ENCODE results near the gene MRPS27.
A peak's percentile ranks its signal among the peaks of the same experiment; 100 is the strongest.

The MRPS27 gene

DNA sequence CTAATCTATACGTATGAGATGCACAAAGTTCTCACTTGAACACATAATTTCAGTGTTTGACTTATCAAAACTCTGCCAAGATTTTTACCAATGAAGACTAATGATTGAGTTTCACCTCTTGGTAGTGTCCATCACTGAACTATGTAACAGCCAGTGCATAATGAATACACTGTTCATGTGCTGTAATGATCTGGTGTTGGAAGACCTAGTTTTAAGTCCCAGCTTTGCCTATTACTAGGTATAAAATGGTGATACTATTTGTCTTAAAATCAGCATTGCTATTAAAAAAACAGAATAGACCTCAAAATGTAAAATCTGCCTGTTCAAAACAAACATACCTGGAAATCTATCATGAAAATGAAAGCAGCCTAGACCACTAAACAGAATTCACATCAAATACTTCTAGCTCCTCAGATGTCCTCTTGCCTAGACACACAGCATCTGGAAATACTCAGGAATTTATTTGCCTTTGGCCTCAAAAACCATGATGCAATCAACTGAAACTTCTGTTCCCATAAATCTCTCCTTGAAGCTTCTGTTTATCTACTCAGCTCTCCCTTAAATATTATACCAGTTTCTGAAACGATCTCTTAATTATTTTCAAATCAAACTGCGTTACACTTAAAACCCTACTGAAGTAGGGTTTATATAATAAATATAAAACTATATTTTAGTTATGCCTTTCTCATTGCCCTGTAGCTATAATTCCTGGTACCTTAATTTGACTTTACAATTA is 38.1 kb downstream of the MRPS27 start:
- Histone ChIP-seq H3K4me3 (ENCODE audit: insufficient read depth, low read depth, low read length, poor library complexity, severe bottlenecking) (no peak overlapping the region), H3K9me3 (ENCODE audit: control insufficient read depth, low read length) (no peaks in the 10 kb centered on the region), H3K36me3 (ENCODE audit: control insufficient read depth, insufficient read depth, low read length) (peaks cover 13% of the 10 kb centered on the region), H3K27ac (ENCODE audit: insufficient read depth, low read length, poor library complexity, severe bottlenecking) (no peak overlapping the region), H3K4me1 (ENCODE audit: control insufficient read depth, insufficient read depth, low read length, poor library complexity, severe bottlenecking) (no peaks in the 10 kb centered on the region), H3K27me3 (replicated peaks; ENCODE audit: control insufficient read depth, insufficient read depth, low read length, poor library complexity, severe bottlenecking) (no peaks in the 10 kb centered on the region)
- no peak for DNase-seq

GRCh38 chr5:72281430-72281763 is 38.6 kb downstream of the MRPS27 start:
- no peak for DNase-seq
- Histone ChIP-seq H3K27me3 (replicated peaks; ENCODE audit: control insufficient read depth, insufficient read depth, low read length, poor library complexity, severe bottlenecking) (no peaks in the 10 kb centered on the region), H3K27ac (ENCODE audit: insufficient read depth, low read length, poor library complexity, severe bottlenecking) (no peak overlapping the region), H3K36me3 (ENCODE audit: control insufficient read depth, insufficient read depth, low read length) (peaks cover 13% of the 10 kb centered on the region), H3K4me1 (ENCODE audit: control insufficient read depth, insufficient read depth, low read length, poor library complexity, severe bottlenecking) (no peaks in the 10 kb centered on the region), H3K9me3 (ENCODE audit: control insufficient read depth, low read length) (no peaks in the 10 kb centered on the region), H3K4me3 (ENCODE audit: insufficient read depth, low read depth, low read length, poor library complexity, severe bottlenecking) (no peak overlapping the region)

- Histone ChIP-seq H3K9me3 (ENCODE audit: control insufficient read depth, low read length) (no peaks in the 10 kb centered on the region), H3K27me3 (replicated peaks; ENCODE audit: control insufficient read depth, insufficient read depth, low read length, poor library complexity, severe bottlenecking) (no peaks in the 10 kb centered on the region), H3K27ac (ENCODE audit: insufficient read depth, low read length, poor library complexity, severe bottlenecking) (no peak overlapping the region), H3K4me3 (ENCODE audit: insufficient read depth, low read depth, low read length, poor library complexity, severe bottlenecking) (no peak overlapping the region), H3K4me1 (ENCODE audit: control insufficient read depth, insufficient read depth, low read length, poor library complexity, severe bottlenecking) (no peaks in the 10 kb centered on the region), H3K36me3 (ENCODE audit: control insufficient read depth, insufficient read depth, low read length) (peaks cover 13% of the 10 kb centered on the region)
- no peak for DNase-seq
These were observed 39.4 kb downstream of the MRPS27 start for GRCh38 chr5:72280581-72281069.

DNA sequence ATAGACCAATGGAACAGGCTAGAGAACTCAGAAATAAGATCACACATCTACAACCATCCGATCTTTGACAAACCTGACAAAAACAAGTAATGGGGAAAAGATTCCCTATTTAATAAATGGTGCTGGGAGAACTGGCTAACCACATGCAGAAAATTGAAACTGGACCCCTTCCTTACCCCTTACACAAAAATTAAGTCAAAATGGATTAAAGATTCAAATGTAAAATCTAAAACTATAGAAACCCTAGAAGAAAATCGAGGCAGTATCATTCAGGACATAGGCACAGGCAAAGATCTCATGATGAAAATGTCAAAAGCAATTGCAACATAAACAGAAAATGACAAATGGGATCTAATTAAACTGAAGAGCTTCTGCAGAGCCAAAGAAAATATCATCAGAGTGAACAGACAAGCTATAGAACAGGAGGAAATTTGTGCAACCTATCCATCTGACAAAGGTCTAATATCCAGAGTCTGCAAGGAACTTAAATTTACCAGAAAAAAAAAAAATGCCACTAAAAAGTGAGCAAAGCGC is 43.8 kb downstream of the MRPS27 start:
- H3K9me3 ChIP-seq (ENCODE audit: control insufficient read depth, low read length), result no peaks in the 10 kb centered on the region
- DNase-seq, result no peak
- no peaks in the 10 kb centered on the region for H3K36me3 ChIP-seq (ENCODE audit: control insufficient read depth, insufficient read depth, low read length)
- H3K4me1 ChIP-seq (ENCODE audit: control insufficient read depth, insufficient read depth, low read length, poor library complexity, severe bottlenecking), result no peaks in the 10 kb centered on the region
- H3K4me3 ChIP-seq (ENCODE audit: insufficient read depth, low read depth, low read length, poor library complexity, severe bottlenecking), result no peak overlapping the region
- H3K27me3 ChIP-seq (replicated peaks; ENCODE audit: control insufficient read depth, insufficient read depth, low read length, poor library complexity, severe bottlenecking), result no peaks in the 10 kb centered on the region
- no peak overlapping the region for H3K27ac ChIP-seq (ENCODE audit: insufficient read depth, low read length, poor library complexity, severe bottlenecking)

- no peak overlapping the region for H3K27ac ChIP-seq (ENCODE audit: insufficient read depth, low read length, poor library complexity, severe bottlenecking)
- no peaks in the 10 kb centered on the region for H3K27me3 ChIP-seq (replicated peaks; ENCODE audit: control insufficient read depth, insufficient read depth, low read length, poor library complexity, severe bottlenecking)
- H3K9me3 ChIP-seq (ENCODE audit: control insufficient read depth, low read length), result no peaks in the 10 kb centered on the region
- no peaks in the 10 kb centered on the region for H3K36me3 ChIP-seq (ENCODE audit: control insufficient read depth, insufficient read depth, low read length)
- H3K4me3 ChIP-seq (ENCODE audit: insufficient read depth, low read depth, low read length, poor library complexity, severe bottlenecking), result no peak overlapping the region
- DNase-seq, result no peak
- no peaks in the 10 kb centered on the region for H3K4me1 ChIP-seq (ENCODE audit: control insufficient read depth, insufficient read depth, low read length, poor library complexity, severe bottlenecking)
These were observed 46.5 kb downstream of the MRPS27 start for GRCh38 chr5:72273547-72273946.

- Histone ChIP-seq H3K4me3 (ENCODE audit: insufficient read depth, low read depth, low read length, poor library complexity, severe bottlenecking) (no peak overlapping the region), H3K36me3 (ENCODE audit: control insufficient read depth, insufficient read depth, low read length) (no peaks in the 10 kb centered on the region), H3K4me1 (ENCODE audit: control insufficient read depth, insufficient read depth, low read length, poor library complexity, severe bottlenecking) (no peaks in the 10 kb centered on the region), H3K27me3 (replicated peaks; ENCODE audit: control insufficient read depth, insufficient read depth, low read length, poor library complexity, severe bottlenecking) (no peaks in the 10 kb centered on the region), H3K9me3 (ENCODE audit: control insufficient read depth, low read length) (no peaks in the 10 kb centered on the region), H3K27ac (ENCODE audit: insufficient read depth, low read length, poor library complexity, severe bottlenecking) (no peak overlapping the region)
- DNase-seq, result no peak
These were observed 47.6 kb downstream of the MRPS27 start for GRCh38 chr5:72272398-72272797.

- H3K36me3 ChIP-seq (ENCODE audit: control insufficient read depth, insufficient read depth, low read length), result no peaks in the 10 kb centered on the region
- H3K27ac ChIP-seq (ENCODE audit: insufficient read depth, low read length, poor library complexity, severe bottlenecking), result no peak overlapping the region
- H3K4me1 ChIP-seq (ENCODE audit: control insufficient read depth, insufficient read depth, low read length, poor library complexity, severe bottlenecking), result no peaks in the 10 kb centered on the region
- H3K27me3 ChIP-seq (replicated peaks; ENCODE audit: control insufficient read depth, insufficient read depth, low read length, poor library complexity, severe bottlenecking), result no peaks in the 10 kb centered on the region
- no peak overlapping the region for H3K4me3 ChIP-seq (ENCODE audit: insufficient read depth, low read depth, low read length, poor library complexity, severe bottlenecking)
- H3K9me3 ChIP-seq (ENCODE audit: control insufficient read depth, low read length), result no peaks in the 10 kb centered on the region
- no peak for DNase-seq
These were observed 48.3 kb downstream of the MRPS27 start for GRCh38 chr5:72271702-72272101.

GRCh38 chr5:72270037-72270436 is 50.0 kb downstream of the MRPS27 start:
- H3K4me3 ChIP-seq (ENCODE audit: insufficient read depth, low read depth, low read length, poor library complexity, severe bottlenecking), result no peak overlapping the region
- no peaks in the 10 kb centered on the region for H3K27me3 ChIP-seq (replicated peaks; ENCODE audit: control insufficient read depth, insufficient read depth, low read length, poor library complexity, severe bottlenecking)
- H3K4me1 ChIP-seq (ENCODE audit: control insufficient read depth, insufficient read depth, low read length, poor library complexity, severe bottlenecking), result no peaks in the 10 kb centered on the region
- H3K36me3 ChIP-seq (ENCODE audit: control insufficient read depth, insufficient read depth, low read length), result peaks cover 3% of the 10 kb centered on the region
- DNase-seq, result no peak
- no peaks in the 10 kb centered on the region for H3K9me3 ChIP-seq (ENCODE audit: control insufficient read depth, low read length)
- no peak overlapping the region for H3K27ac ChIP-seq (ENCODE audit: insufficient read depth, low read length, poor library complexity, severe bottlenecking)

DNA sequence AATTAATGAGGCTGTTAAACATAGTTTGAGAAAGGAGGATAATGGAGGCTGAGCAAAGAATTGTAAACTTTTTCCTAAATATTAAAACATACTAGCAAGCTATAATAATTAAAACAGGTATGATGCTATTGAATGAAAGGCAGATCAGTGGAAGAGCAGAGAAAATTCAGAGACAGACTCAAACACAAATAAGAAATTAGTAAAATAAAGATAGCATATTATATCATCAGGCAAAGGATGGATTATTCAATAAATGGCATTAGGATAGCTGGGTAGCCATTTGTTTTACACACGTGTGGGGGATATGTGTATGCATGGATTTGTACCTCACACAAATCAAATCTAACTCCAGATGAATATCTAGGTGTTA is 50.6 kb downstream of the MRPS27 start:
- H3K27ac ChIP-seq (ENCODE audit: insufficient read depth, low read length, poor library complexity, severe bottlenecking), result no peak overlapping the region
- H3K36me3 ChIP-seq (ENCODE audit: control insufficient read depth, insufficient read depth, low read length), result peaks cover 3% of the 10 kb centered on the region
- no peaks in the 10 kb centered on the region for H3K4me1 ChIP-seq (ENCODE audit: control insufficient read depth, insufficient read depth, low read length, poor library complexity, severe bottlenecking)
- DNase-seq, result no peak
- no peak overlapping the region for H3K4me3 ChIP-seq (ENCODE audit: insufficient read depth, low read depth, low read length, poor library complexity, severe bottlenecking)
- H3K27me3 ChIP-seq (replicated peaks; ENCODE audit: control insufficient read depth, insufficient read depth, low read length, poor library complexity, severe bottlenecking), result no peaks in the 10 kb centered on the region
- H3K9me3 ChIP-seq (ENCODE audit: control insufficient read depth, low read length), result no peaks in the 10 kb centered on the region

DNA sequence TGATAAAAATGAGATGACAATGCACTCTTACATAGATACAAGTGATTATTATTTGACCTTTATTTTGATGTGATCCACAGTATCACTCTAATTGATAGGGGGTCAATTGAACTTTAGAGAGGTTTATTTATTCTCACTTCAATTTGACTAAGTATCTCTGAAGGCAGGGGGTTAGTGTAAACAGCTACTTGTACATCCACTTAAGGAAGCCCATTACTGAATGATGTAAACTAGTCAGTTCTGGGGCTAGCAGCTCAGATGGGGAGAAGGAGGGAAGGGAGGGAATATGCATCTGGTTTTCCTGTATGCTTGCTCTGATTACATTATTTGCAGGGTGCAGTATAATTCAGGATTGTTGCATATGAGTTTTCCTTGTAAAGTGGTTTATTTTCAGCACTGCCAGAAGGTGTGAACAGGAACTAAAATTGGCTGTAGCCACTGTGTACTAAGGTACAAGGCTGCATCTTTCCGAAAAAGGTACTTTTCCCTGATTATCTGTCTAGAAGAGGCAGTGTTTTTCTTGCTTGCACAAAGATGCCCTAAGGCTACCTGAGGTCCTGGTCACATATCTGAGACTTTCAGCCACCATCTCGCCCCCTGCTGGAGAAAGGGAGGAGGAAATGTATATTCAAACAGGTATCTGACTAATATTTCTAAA is 51.2 kb downstream of the MRPS27 start:
- H3K27ac ChIP-seq (ENCODE audit: insufficient read depth, low read length, poor library complexity, severe bottlenecking), result no peak overlapping the region
- H3K27me3 ChIP-seq (replicated peaks; ENCODE audit: control insufficient read depth, insufficient read depth, low read length, poor library complexity, severe bottlenecking), result no peaks in the 10 kb centered on the region
- no peak overlapping the region for H3K4me3 ChIP-seq (ENCODE audit: insufficient read depth, low read depth, low read length, poor library complexity, severe bottlenecking)
- DNase-seq, result peak in 2 of 3 donors; percentile 2 to 21
- H3K36me3 ChIP-seq (ENCODE audit: control insufficient read depth, insufficient read depth, low read length), result peaks cover 3% of the 10 kb centered on the region
- H3K4me1 ChIP-seq (ENCODE audit: control insufficient read depth, insufficient read depth, low read length, poor library complexity, severe bottlenecking), result no peaks in the 10 kb centered on the region
- H3K9me3 ChIP-seq (ENCODE audit: control insufficient read depth, low read length), result no peaks in the 10 kb centered on the region
